SKM-1 treated with dmso at 0.1 percent for 144 hours (cell line): Measurements from ENCODE around the gene CASP4.
"Not testable (repeated sequence)": the region's sequence is repeated elsewhere in the genome, so short reads cannot be mapped to it uniquely, and the experiment has no call there.

Source experiments
- DNase-seq: peaks from one replicate; lab custom pipeline; 2025; ENCODE audit not compliant: unreplicated experiment; lab: John Stamatoyannopoulos, UW

The CASP4 gene

DNA sequence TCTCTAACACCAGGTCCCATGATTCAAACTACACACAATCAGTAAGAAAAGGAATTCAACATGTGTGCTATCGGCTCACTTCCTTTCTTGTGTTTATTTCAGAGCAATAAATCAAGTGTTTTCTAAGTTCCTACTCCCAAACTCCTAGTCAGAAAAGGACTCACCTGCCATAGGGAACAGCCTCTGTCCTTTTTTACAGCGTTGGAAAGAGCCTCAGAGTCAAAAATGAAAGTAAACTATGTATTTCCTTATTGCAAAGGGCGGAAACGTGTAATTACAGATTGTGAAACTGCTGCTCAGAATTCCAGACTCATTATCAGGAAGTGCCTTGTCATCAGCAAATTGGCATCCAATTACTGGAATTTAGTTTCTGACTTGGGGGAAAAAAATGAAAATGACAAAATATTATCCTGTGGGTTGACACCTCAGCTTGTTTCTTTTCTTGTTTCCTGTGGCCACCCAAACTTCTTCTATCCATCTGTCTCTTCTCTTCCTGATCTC is at the start of gene CASP4:
CASP4 (minus strand) TSS at position 220 of the 501 bp plus-strand sequence; CDS start at position 171, 49 bp downstream.
- peak; percentile 53 for DNase-seq

DNA sequence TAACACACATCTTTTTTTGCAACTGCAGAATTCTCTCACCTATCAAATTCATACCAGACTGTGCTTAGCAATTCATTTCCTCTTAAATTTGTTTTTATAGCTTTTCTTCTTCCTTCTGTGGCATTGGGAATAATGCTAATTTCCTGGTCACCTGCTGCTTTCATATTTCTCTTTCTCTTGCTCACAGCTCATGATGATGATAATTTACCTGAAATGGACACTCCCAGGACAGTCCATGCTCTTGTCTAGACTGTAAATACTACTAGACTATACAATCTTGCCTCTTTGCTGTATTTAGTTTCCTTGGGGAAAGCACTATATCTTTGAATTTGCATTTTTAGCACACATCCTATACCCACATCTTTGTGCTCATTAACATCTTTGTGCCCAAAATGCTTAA is 39.1 kb upstream of the CASP4 start:
- no peak for DNase-seq

DNA sequence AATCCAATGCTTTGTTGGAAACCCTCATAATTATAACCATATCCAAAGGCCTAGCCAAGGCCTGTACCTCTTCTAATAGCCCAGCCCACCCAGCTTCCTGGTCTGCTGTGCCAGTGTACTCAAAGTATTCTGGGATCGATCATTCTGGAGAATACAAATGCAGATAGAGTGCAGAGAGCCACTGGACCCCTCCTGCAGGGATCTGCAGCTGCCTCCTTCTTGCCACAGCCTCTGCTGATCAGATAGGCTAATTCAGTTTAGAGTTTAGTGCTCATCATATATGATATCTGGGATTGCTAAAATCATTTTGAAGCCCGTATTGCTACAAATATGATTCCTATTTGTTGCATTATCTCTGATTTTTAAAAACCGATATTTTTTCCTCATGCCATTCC is 37.1 kb upstream of the CASP4 start:
- no peak for DNase-seq

DNA sequence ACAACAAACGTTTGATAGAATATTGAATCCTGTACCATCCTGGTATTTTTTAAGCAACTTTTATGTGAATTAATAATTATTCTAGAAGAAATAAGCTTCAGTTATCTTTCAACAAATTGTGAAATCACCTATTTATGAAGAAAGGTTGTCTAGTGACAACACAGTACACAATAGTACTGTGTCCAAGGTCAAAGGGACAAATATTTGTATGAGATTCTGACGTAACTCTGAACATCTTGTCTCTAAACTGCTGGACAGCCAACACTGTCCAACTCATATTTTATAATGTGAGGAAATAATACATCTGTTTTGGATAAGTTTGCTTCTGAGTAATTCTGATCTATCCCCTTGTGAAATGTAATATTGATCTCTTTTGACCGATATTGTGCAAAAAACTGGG is 35.6 kb upstream of the CASP4 start:
- no peak for DNase-seq

DNA sequence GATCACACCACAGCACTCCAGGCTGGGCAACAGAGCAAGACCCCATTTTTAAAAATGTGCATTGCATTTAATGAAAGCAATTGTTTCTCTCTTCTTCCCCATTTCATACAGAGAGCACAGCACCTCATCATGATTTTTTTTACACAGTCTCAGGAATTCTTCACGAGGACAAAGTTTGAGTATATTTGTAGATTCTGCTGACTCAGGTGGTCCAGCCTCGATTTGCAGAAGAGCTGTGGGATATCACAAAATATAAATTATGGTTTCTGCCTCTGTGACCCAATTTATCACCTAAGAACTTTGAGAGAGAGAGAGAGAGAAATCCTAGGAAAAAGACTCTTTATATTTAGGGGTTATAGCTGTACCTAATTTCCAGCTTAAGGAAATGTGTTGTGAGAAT is 34.8 kb upstream of the CASP4 start:
- no peak for DNase-seq

DNA sequence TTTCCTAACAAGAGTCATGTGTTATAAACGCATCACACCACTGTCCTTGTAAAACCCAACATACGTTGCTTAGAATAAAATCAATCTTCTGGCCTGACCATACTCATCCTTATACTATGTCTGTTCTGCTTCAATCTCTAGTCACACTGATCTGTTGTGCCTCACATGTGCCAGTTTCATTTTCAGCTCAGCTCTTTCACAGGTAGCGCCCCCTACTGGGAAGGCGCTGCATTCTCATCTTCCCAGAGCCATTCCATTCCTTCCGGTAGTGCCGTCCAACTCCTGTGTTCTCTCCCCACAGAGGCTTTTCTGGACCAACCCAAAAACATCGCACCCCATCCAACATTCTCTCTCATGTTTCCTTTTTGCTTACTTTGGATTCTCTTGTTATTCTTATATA is 32.4 kb upstream of the CASP4 start:
- DNase-seq = peak; percentile 20

DNA sequence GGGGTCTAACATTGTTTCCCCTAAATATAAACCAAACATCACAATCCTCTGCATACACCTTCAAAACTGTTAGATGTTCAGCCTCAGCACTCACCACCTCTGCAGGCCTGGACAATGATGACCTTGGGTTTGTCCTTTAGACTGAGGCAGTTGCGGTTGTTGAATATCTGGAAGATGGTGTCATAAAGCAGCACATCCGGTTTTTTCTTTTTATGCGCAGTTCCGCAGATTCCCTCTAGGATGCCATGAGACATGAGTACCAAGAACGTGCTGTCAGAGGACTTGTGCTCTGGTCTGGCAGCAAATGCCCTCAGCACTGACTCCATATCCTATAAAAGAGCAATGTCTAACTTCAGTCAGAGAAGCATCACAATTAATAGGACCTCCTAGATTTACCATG is 31.8 kb upstream of the CASP4 start:
- DNase-seq = no peak

DNA sequence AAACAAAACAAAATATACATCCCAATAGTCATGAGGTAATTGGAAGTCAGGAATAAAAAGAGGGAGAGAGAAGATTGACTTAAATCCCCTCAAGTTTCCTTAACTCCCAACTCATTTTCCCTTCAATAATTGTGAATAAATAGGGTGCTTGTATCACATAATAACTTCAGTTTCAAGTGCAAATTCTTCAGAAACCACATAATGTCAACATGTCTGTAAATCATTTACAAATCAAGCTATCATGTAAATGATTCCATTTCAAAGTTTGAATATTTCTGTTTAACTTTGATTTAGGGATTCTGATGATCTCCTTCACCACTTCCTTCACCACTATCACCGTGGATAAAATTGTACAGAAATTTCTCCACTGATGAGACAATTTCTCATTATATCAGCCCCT is 31.3 kb upstream of the CASP4 start:
- DNase-seq = no peak

DNA sequence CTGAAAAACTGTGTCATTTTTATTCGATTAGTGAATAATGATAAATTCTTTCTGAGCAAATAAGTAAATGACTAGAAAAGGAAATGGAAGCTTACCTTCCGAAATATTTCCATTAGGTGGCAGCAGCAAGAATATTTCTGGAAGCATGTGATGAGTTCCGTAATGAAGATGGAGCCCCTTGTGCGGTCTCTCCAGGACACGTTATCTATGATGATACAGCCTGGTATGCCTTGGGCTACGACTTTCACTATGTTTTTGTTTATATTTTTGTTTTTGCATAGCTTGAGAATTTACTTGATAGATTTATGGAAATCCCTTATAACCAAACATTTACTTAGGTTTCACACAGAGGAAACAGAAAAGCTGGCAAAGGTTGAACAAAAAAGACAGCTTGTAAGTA is 28.9 kb upstream of the CASP4 start:
- no peak for DNase-seq

DNA sequence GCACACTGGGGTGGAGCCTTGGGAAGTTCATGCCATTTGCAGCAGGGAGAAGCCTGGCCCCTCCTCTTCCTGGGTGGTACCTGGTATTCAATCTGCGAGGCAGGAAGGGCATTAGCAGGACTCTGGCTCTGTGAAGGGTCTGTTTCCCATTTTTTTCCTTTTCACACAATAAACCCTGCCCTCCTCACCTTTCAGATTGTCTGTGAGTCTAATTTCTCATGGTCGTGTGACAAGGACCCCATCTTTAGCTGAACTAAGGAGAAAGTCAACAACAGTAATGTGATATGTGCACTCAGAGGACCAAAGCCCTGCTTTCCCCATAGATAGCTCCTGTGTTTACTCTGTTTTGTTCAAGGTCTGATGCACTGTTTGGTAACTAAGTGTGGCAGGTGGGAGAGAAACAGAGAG is 26.6 kb upstream of the CASP4 start:
- no peak for DNase-seq

DNA sequence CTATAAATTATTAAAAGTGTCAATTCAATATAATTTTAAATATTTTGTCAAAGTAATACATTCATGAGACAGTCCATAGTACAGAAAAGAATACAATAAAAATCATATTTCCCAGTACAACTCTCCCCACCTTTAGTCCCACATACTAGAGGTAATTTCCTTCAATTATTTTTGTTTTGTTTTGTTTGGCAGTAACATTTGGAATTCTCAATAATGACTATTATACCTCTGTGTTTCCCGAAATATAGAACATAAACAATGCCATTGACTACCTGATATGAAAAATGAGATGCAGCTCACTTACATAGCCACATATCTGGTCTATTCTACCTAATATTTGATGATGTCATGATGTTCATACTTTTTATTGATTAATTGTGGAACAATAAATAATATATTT is 24.4 kb upstream of the CASP4 start:
- DNase-seq = no peak

DNA sequence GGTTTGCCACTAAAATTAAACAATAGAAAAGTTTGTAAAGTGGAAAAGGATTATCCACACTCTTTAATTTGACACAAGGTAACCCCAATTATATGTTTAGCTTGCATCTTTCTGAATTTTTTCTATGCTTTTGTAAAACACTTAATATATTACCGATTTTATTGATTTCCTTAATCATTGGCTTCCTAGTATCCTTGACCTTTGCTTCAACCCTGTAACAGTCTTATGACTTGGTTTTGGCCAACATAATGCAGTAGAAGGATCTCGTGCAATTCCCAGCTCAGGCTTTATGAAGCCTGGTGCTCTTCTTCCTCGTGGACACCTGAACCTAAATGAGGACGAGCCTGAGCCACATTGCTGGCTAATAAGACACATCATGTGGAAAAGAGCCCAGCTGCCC is 23.6 kb upstream of the CASP4 start:
- no peak for DNase-seq

DNA sequence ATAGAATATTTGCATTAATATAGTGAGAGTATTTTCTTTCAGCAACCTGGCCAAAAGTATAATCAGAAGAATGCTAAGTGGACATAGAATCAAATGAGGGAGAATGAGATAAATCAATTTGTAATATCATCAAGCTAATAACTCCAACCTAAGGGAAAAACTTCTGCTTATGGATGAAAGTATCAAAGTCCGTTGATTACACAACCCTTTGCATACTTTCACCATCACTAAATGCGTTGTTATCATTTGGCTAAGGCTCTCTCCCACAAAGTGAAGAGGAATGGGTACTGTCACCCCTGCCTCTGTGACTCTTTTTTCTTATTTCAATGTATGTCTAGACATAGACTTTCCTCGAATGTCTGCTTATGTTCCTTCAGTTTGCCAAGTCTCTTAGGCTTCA is 16.4 kb upstream of the CASP4 start:
- DNase-seq = no peak

DNA sequence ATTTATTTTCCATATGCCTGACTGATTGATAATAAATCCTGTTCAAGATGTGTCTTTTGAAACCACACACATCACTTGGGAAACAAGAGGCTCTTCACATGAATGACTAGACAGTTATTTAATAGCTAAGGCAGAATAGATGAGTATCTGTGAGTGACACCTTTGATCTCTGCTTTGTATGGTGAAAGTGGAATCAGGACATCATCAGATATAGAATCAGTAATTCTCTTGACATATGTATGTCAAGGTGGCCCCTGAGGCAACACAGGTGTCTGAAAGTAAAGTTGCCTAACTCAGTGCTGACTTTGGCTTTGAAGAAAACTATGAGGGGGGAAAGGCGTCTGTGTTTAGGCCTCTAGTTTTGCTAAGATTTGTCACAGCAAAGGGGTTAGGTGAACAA is 11.5 kb upstream of the CASP4 start:
- DNase-seq = no peak

DNA sequence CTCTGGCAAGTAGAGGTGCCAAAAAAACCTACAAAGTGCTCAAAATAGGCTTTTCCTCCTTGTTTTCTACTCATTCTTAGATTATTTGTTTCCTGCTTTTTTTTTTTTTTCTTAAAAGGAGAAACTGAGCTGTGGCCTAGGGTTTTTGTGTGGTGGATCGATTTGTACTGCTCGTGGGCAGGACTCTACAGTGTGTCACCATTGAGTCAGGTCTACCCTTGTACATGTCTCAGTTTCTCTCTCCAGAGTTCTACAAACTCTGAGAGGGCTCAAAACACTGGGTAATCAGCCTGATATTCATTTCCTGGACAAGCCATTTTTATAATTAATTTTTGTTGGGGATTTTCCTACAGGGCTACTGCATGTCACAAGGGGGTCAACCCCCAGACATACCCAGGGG is 5.2 kb upstream of the CASP4 start:
- DNase-seq = no peak

DNA sequence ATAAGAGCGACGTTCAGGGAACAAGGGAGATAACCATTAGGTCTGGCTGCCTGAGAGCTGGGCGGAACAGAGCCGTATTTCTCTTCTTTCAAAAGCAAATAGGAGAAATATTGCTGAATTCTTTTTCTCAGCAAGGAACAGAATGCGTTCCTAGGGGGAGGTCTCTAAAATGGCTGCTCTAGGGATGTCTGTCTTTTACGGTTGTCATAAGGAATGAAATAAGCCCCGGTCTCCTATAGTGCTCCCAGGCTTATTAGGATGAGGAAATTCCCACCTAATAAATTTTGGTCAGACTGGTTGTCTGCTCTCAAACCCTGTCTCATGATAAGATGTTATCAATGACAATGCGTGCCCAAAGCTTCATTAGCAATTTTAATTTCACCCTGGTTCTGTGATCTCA is 4.5 kb upstream of the CASP4 start:
- DNase-seq = not testable (repeated sequence)

DNA sequence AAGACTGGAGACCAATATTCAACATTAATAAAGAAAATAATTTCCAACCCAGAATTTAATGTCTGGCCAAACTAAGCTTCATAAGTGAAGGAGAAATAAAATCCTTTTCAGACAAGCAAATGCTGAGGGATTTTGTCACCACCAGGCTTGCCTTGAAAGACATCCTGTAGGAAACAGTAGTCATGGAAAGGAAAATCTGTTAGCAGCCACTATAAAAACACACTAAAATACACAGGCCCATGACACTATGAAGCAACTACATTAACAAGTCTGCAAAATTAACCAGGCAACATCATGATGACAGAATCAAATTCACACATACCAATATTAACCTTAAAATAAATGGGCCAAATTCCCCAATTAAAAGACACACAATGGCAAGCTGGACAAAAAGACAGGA is 2.4 kb upstream of the CASP4 start:
- DNase-seq = no peak

DNA sequence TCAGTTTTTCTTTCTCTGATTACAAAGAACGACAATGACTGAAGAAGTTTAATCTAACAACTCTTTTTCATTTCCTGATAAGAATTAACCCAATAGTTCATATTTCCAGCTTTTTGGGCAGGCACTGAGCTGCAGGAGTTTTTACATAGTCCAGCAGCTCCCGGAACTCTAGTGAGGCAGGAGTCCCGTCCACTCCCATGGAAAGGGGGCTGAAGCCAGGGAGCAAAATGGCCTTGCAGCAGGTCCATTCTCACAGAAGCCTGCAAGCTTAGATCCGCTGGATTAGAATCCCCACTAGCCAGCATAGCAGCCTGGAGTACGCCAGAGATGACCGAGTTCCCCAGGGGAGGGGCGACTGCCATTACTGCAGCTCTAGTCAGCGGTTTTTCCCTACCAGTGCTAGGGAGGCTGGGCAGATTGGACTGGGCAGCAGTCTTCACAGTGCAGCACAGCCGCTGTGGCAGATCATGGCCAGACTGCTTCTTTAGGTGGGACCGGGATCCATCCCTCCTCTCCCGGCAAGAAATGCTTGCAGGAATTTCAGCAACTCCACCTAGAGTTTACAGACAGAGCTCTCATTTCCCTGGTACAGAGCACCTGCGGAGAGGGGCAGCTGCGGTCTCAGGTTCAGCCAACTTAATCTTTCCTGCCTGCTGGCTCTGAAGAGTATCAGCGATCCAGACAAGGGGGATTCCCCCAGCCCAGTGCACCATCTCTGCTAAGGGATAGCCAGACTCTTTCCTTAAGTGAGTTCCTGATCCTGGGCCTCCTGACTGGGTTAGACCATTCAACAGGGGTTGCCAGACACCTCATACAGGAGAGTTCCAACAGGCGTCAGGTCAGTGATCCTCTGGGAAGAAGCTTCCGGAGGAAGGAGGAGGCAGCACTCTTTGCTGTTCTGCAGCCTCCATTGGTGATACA is 742 bp upstream of the CASP4 start:
- DNase-seq = no peak

DNA sequence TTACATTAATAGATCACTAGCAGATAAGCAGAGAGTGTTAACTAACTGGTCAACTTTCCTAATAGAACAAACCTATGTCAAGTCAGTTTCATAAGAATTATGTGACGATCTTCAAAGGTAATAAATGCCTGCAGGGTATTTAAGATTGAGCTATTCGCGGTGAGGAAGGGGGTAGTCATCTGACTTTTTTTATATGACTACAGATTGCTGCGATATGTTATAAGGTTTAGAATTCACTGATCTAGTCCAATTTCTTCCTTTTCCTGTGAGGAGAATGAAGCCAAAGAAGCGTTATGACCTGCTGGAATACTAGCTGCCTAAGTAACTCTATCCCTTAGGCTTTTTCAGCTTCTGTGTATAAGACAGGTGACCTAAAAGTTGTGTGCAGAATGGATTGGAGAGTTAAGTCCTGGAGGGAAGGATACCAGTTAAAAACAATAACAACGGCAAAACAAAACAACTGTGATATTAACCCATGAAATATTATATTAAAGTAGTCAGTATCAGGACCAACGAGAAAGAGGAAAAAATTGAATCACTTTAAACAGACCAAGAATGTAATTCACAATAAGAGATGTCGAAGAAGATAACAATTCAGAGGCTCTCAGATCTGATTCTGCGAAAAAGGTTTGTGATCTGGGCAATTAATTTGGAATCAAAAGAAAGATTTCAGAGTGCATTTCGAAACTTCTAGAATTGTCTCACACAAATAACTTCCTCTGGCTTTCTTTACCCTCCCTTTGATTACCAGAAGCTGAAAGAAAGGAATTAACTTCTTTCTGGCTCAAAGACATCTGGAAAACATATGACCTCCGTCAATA is 630 bp downstream of the CASP4 start:
- DNase-seq = no peak

DNA sequence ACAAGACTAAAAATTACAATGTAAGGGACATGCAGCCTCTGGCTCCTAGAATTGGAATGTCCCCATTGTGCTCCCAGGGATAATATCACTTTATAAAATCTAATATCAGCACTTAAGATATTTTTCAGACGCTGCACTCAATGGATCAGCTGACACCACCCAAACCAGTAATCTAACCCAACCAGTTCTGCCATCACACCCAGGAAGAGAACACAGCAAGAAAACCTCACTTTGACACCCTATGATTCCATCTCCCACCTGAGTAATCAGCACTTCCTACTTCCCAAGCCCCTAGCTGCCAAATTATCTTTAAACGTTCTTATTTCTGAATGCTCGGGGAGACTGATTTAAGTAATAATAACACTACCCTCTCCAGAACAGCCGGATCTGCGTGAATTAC is 2.6 kb downstream of the CASP4 start:
- no peak for DNase-seq

DNA sequence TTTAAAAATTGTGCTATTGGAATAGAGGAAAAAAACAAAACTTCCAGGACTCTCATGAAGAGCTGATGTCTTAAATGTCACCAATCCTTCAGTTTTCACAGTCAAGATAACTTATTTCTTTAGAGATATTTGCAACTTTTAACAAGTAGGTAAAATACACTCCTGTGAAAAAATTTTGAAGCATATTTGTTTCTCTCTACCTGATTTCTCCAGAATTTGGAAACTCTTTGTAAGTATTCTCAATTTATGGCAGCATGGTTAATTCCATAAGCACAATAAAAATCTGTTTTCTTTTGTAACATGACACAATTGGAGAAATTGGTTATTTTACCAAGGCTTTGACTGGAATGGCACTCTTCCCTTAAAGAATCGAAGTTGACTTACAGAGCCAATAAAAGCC is 4.1 kb downstream of the CASP4 start:
- no peak for DNase-seq

DNA sequence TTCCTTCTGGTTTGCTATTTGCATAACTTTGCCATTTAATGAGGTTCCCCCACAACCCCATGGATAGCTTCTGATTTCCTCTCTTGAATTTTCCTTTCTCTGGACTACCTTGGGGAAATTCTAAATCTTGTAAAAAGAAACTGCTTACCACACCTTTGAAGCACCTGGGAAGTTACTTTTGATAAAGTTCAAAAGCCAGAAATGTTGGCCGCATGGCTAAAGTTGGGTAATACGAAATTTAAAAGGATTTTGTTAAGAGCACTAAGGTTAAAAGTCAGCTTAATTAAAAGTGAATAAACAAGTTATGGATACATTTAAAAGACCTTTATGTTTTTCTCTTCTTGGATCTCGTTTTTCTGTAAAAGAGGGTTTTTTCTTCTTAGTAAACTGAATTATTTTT is 5.5 kb downstream of the CASP4 start:
- no peak for DNase-seq
